Loucy (cell line): Measurements from ENCODE around the gene PNPT1.

ENCODE experiments used
- EZH2phosphoT487 ChIP-seq: fragments of 200-600 bp; IDR thresholded peaks from 2 replicates; pipeline ENCODE4 v1.6.1; 2018; ENCODE audit warnings: antibody characterized with exemption, mild to moderate bottlenecking, moderate library complexity, borderline replicate concordance
- TF ChIP-seq, protein P1 (sequence below): fragments of 200-600 bp; sonication (generic); conservative IDR thresholded peaks from 2 replicates; pipeline ENCODE4 v1.5.1; 2014; ENCODE audit warnings: mild to moderate bottlenecking, antibody characterized with exemption, low read length

DNA sequence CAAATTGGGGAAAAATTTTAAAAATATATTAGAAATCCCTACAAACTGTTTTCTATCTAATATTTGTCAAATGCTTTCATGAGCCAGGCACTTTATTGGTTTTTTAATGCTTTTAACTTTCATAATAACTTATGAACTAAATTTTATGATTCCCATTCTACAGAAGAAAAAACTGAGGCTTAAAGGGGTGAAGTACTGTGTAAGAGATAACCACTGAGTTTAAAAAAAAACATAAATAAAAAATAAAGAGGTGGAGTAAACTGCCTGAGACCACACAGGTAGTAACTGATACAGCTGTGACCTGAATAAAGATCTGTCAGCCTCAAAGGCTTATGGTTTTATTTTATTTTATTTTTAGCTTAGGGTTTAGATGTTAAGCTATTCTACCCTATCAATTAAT is 24.7 kb downstream of the PNPT1 start:
- TF ChIP-seq, protein P1, sequence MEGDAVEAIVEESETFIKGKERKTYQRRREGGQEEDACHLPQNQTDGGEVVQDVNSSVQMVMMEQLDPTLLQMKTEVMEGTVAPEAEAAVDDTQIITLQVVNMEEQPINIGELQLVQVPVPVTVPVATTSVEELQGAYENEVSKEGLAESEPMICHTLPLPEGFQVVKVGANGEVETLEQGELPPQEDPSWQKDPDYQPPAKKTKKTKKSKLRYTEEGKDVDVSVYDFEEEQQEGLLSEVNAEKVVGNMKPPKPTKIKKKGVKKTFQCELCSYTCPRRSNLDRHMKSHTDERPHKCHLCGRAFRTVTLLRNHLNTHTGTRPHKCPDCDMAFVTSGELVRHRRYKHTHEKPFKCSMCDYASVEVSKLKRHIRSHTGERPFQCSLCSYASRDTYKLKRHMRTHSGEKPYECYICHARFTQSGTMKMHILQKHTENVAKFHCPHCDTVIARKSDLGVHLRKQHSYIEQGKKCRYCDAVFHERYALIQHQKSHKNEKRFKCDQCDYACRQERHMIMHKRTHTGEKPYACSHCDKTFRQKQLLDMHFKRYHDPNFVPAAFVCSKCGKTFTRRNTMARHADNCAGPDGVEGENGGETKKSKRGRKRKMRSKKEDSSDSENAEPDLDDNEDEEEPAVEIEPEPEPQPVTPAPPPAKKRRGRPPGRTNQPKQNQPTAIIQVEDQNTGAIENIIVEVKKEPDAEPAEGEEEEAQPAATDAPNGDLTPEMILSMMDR: no peak
- no peak for TF ChIP-seq EZH2phosphoT487
